Right kidney (tissue), 1 donor: Measurements from ENCODE around the gene SLC15A1.
"Not testable (repeated sequence)": the region's sequence is repeated elsewhere in the genome, so short reads cannot be mapped to it uniquely, and the experiment has no call there.

Source experiments
- DNase-seq: peaks from one replicate; pipeline ENCODE4 v3.0.0-alpha.2; 2016

SLC15A1 gene

GRCh38 chr13:98656223-98656622 is 96.2 kb downstream of the SLC15A1 start:
- no peak for DNase-seq

- peak; percentile 67 for DNase-seq
Observed at GRCh38 chr13:98653463-98653985, 98.9 kb downstream of the SLC15A1 start.

GRCh38 chr13:98652721-98653462 is 99.6 kb downstream of the SLC15A1 start:
- no peak for DNase-seq

GRCh38 chr13:98652276-98652675 is 100.2 kb downstream of the SLC15A1 start:
- no peak for DNase-seq

GRCh38 chr13:98651744-98652143 is 100.7 kb downstream of the SLC15A1 start:
- no peak for DNase-seq

GRCh38 chr13:98650396-98651107 is 101.9 kb downstream of the SLC15A1 start:
- no peak for DNase-seq

- no peak for DNase-seq
Observed at GRCh38 chr13:98649861-98650260, 102.6 kb downstream of the SLC15A1 start.

- DNase-seq: no peak
Observed at GRCh38 chr13:98648686-98649085, 103.8 kb downstream of the SLC15A1 start.

GRCh38 chr13:98648141-98648540 is 104.3 kb downstream of the SLC15A1 start:
- DNase-seq: no peak

- no peak for DNase-seq
Observed at GRCh38 chr13:98647121-98647520, 105.4 kb downstream of the SLC15A1 start.

GRCh38 chr13:98643479-98643878 is 109.0 kb downstream of the SLC15A1 start:
- no peak for DNase-seq

- DNase-seq: no peak
Observed at GRCh38 chr13:98641075-98641474, 111.4 kb downstream of the SLC15A1 start.

GRCh38 chr13:98639785-98640184 is 112.7 kb downstream of the SLC15A1 start:
- DNase-seq: not testable (repeated sequence)

- DNase-seq: not testable (repeated sequence)
Observed at GRCh38 chr13:98638352-98638751, 114.1 kb downstream of the SLC15A1 start.
